CD8-positive, alpha-beta memory T cell (primary cell): Measurements from ENCODE around the gene HDAC8. TPM values are rescaled to one million over a fixed set of nuclear protein-coding genes. Genes with fewer than 3 reads are reported as not detected.
"Not testable (repeated sequence)": the region's sequence is repeated elsewhere in the genome, so short reads cannot be mapped to it uniquely, and the experiment has no call there.

Source experiments
- CTCF ChIA-PET: fragments of 350-600 bp; sonication (Branson Sonifier 250); formaldehyde crosslinking; loops from one replicate; lab custom pipeline; 2021; ENCODE audit warnings: antibody characterized with exemption; lab: Charles Lee
- POLR2A ChIA-PET: fragments of 350-600 bp; sonication (Branson Sonifier 250); formaldehyde crosslinking; loops from one replicate; lab custom pipeline; 2021; ENCODE audit warnings: antibody characterized with exemption; lab: Charles Lee
- DNase-seq, 5 donors: peaks; one replicate each; pipeline versions ENCODE4 v3.0.0 to v3.0.0-alpha.2; 2020 to 2022; ENCODE audit warnings: mixed read lengths in 1 of 5
- H3K27ac ChIP-seq: one replicate; pipeline ENCODE4 v1.7.0; 2013; ENCODE audit warnings: low read depth, mild to moderate bottlenecking, low read length, moderate library complexity
- H3K27me3 ChIP-seq: 2 replicates; pipeline ENCODE4 v1.7.0; 2013; ENCODE audit warnings: low read length, mild to moderate bottlenecking; ENCODE audit not compliant: insufficient read depth, poor library complexity, severe bottlenecking
- H3K36me3 ChIP-seq: 2 replicates; pipeline ENCODE4 v1.7.0; 2013; ENCODE audit warnings: mild to moderate bottlenecking, low read length, moderate library complexity; ENCODE audit not compliant: insufficient read depth
- H3K4me1 ChIP-seq: 2 replicates; pipeline ENCODE4 v1.7.0; 2013; ENCODE audit warnings: mild to moderate bottlenecking, low read length, moderate library complexity; ENCODE audit not compliant: insufficient read depth
- H3K4me3 ChIP-seq: 2 replicates; pipeline ENCODE4 v1.7.0; 2013; ENCODE audit warnings: mild to moderate bottlenecking, low read length
- H3K9me3 ChIP-seq: 2 replicates; pipeline ENCODE4 v1.7.0; 2013; ENCODE audit warnings: mild to moderate bottlenecking, low read length
- H3K27ac Mint-ChIP-seq, 8 donors: one replicate each; pipeline ENCODE4 v1.8.0; 2020 to 2021; ENCODE audit warnings: mixed read lengths in 8 of 8, mild to moderate bottlenecking in 6 of 8, inconsistent platforms in 3 of 8, moderate library complexity in 3 of 8
- H3K27me3 Mint-ChIP-seq, 2 donors: one replicate each; pipeline ENCODE4 v1.8.0; 2020 to 2021; ENCODE audit warnings: mixed read lengths in 2 of 2, mild to moderate bottlenecking in 1 of 2, moderate library complexity in 1 of 2
- H3K36me3 Mint-ChIP-seq, 3 donors: one replicate each; pipeline ENCODE4 v1.8.0; 2020 to 2021; ENCODE audit warnings: mixed read lengths in 3 of 3, inconsistent platforms in 1 of 3, mild to moderate bottlenecking in 1 of 3
- H3K4me1 Mint-ChIP-seq, 3 donors: one replicate each; pipeline ENCODE4 v1.8.0; 2020 to 2021; ENCODE audit warnings: mixed read lengths in 3 of 3, inconsistent platforms in 1 of 3, mild to moderate bottlenecking in 1 of 3
- H3K4me3 Mint-ChIP-seq, 7 donors: one replicate each; pipeline ENCODE4 v1.8.0; 2020 to 2021; ENCODE audit warnings: mixed read lengths in 7 of 7, mild to moderate bottlenecking in 6 of 7, moderate library complexity in 4 of 7, inconsistent platforms in 2 of 7
- H3K9me3 Mint-ChIP-seq, 5 donors: one replicate each; pipeline ENCODE4 v1.8.0; 2020 to 2022; ENCODE audit warnings: mixed read lengths in 5 of 5, mild to moderate bottlenecking in 3 of 5, moderate library complexity in 2 of 5, inconsistent platforms in 1 of 5
- polyA plus RNA-seq: library from polyadenylated mRNA; unstranded; fragments of 300-500 nt; fragmentation: Illumina TruSeq; gene quantifications from one replicate; pipeline ENCODE4 v1.2.3, GENCODE V29; 2021
- total RNA-seq, 2 experiments: library from RNA; stranded (reverse); gene quantifications; one replicate each; pipeline ENCODE4 v1.2.3, GENCODE V29; 2021

HDAC8 gene
- total and polyA plus RNA-seq, 3 experiments from 2014 or later, result 16.4 to 17.8 (median 17.3) TPM

DNA sequence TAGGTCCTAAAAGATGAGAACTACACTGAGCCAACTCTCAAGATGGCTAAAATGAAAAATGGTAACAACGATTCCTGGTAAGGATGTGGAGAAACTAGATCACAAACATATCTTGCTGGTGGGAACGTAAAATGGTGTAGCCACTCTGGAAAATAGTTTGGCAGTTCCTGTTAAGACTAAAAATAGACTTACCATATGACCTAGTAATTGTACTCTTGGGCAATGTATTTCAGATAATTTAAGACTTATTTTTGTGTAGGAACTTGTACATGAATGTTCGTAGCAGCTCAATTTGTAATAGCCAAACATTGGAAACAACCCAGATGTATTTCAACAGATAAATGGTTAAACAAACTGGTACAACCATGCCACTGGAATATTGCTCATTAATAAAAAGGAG is 106.2 kb downstream of the HDAC8 start:
- DNase-seq, result no peak
- Histone ChIP-seq H3K4me1 (no peaks in the 10 kb centered on the region), H3K4me3 (no peak overlapping the region), H3K9me3 (no peaks in the 10 kb centered on the region), H3K36me3 (no peaks in the 10 kb centered on the region), H3K27me3 (no peaks in the 10 kb centered on the region), H3K27ac (no peak overlapping the region)
- no peak overlapping the region for H3K4me3 Mint-ChIP-seq
- POLR2A ChIA-PET, result no interaction called here
- H3K27me3 Mint-ChIP-seq, result peaks cover 0 to 10% of the 10 kb centered on the region in 2 donors
- CTCF ChIA-PET, result no interaction called here
- peaks cover 0 to 35% (median 6%) of the 10 kb centered on the region in 3 donors for H3K36me3 Mint-ChIP-seq
- no peak overlapping the region for H3K27ac Mint-ChIP-seq
- H3K9me3 Mint-ChIP-seq, result no peaks in the 10 kb centered on the region
- H3K4me1 Mint-ChIP-seq, result no peaks in the 10 kb centered on the region

DNA sequence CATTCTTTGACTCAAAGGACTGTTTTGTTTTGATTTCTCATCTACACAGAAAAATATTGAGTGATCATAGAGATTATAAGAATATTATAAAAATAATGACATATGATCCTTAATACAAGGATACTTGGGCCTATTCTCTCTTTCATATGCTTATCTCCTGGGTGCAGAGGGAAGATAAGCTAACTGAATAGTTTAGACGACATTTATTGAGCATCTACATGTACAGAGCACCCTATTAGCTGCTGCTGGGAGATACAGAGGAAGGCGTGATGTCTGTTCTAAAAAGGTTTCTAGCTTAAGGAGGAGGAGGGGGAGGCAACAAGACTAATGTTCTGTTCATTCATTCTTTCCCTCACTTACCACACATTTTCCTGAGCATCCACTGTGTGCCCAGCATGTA is 106.8 kb downstream of the HDAC8 start:
- Histone ChIP-seq H3K9me3 (no peaks in the 10 kb centered on the region), H3K36me3 (no peaks in the 10 kb centered on the region), H3K4me3 (no peak overlapping the region), H3K4me1 (no peaks in the 10 kb centered on the region), H3K27me3 (no peaks in the 10 kb centered on the region), H3K27ac (no peak overlapping the region)
- Mint-ChIP-seq H3K4me3 (no peak overlapping the region), H3K27me3 (peaks cover 0 to 10% of the 10 kb centered on the region in 2 donors), H3K4me1 (no peaks in the 10 kb centered on the region), H3K27ac (no peak overlapping the region), H3K9me3 (no peaks in the 10 kb centered on the region), H3K36me3 (peaks cover 0 to 39% (median 6%) of the 10 kb centered on the region in 3 donors)
- ChIA-PET CTCF (no interaction called here), POLR2A (no interaction called here)
- DNase-seq, result no peak

GRCh38 chrX:72461766-72462165 is 110.9 kb downstream of the HDAC8 start:
- POLR2A ChIA-PET, result no interaction called here
- no peaks in the 10 kb centered on the region for H3K9me3 ChIP-seq
- Mint-ChIP-seq H3K27me3 (peaks cover 0 to 2% of the 10 kb centered on the region in 2 donors), H3K27ac (no peak overlapping the region), H3K4me3 (no peak overlapping the region), H3K36me3 (peaks cover 0 to 37% (median 3%) of the 10 kb centered on the region in 3 donors), H3K4me1 (no peaks in the 10 kb centered on the region), H3K9me3 (no peaks in the 10 kb centered on the region)
- H3K36me3 ChIP-seq, result no peaks in the 10 kb centered on the region
- no peak for DNase-seq
- no peak overlapping the region for H3K4me3 ChIP-seq
- no peak overlapping the region for H3K27ac ChIP-seq
- H3K27me3 ChIP-seq, result no peaks in the 10 kb centered on the region
- CTCF ChIA-PET, result no interaction called here
- no peaks in the 10 kb centered on the region for H3K4me1 ChIP-seq

DNA sequence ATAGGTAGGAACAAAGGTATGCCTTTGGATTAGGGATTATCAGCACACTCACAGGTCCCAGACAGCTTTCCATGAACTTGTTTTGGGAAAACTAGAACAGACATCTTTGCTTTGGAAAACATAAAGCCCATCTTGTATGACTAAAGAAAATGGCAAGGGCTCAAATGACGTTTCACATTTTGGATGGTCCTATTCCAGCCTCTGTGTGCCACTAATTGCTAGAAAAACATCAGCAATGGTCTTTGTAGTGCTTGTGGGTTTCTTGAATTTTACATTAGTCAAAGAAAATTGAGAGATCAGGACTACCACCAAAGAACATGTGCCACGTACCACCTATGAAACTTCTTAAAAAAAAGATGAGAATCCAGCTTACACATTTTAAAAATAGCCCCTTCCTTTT is 111.4 kb downstream of the HDAC8 start:
- Histone ChIP-seq H3K27me3 (no peaks in the 10 kb centered on the region), H3K9me3 (no peaks in the 10 kb centered on the region), H3K27ac (no peak overlapping the region), H3K4me1 (no peaks in the 10 kb centered on the region), H3K4me3 (no peak overlapping the region), H3K36me3 (no peaks in the 10 kb centered on the region)
- Mint-ChIP-seq H3K9me3 (no peaks in the 10 kb centered on the region), H3K36me3 (peaks cover 0 to 38% (median 3%) of the 10 kb centered on the region in 3 donors), H3K4me3 (no peak overlapping the region), H3K27ac (no peak overlapping the region), H3K27me3 (peaks cover 0 to 2% of the 10 kb centered on the region in 2 donors), H3K4me1 (no peaks in the 10 kb centered on the region)
- CTCF ChIA-PET, result no interaction called here
- no peak for DNase-seq
- POLR2A ChIA-PET, result no interaction called here

DNA sequence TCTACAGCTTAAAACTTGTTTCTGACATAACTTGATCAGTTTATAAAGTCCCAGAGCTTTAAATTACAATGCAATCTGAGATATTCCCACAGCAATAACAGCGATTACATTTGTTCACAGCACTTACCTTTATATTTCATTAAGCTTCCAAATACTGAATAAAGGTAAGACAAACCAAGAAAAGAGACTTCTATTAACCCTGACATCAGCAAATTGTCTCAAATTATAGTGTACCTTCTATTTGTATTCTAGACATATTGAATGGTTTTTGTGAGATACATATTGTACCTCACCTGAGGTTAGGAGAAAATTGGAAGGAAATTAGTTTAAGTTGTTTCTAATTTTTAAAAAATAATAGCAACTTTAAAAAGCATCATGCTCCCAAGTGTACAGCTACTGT is 111.9 kb downstream of the HDAC8 start:
- Histone ChIP-seq H3K4me1 (no peaks in the 10 kb centered on the region), H3K4me3 (no peak overlapping the region), H3K27ac (no peak overlapping the region), H3K36me3 (no peaks in the 10 kb centered on the region), H3K27me3 (no peaks in the 10 kb centered on the region), H3K9me3 (no peaks in the 10 kb centered on the region)
- no peak overlapping the region for H3K4me3 Mint-ChIP-seq
- CTCF ChIA-PET, result no interaction called here
- H3K27me3 Mint-ChIP-seq, result peaks cover 0 to 2% of the 10 kb centered on the region in 2 donors
- H3K36me3 Mint-ChIP-seq, result peaks cover 0 to 38% (median 3%) of the 10 kb centered on the region in 3 donors
- no peak overlapping the region for H3K27ac Mint-ChIP-seq
- no peaks in the 10 kb centered on the region for H3K4me1 Mint-ChIP-seq
- no peak for DNase-seq
- POLR2A ChIA-PET, result no interaction called here
- H3K9me3 Mint-ChIP-seq, result no peaks in the 10 kb centered on the region

DNA sequence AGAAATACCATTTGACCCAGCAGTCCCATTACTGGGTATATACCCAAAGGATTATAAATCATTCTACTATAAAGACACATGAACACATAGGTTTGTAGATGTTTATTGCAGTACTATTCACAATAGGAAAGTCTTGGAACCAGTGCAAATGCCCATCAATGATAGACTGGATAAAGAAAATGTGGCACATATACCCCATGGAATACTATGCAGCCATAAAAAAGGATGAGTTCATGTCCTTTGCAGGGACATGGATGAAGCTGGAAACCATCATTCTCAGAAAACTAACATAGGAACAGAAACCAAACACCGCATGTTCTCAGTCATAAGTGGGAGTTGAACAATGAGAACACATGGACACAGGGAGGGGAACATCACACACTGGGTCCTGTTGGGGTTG is 123.6 kb downstream of the HDAC8 start:
- Mint-ChIP-seq H3K36me3 (peaks cover 6 to 48% (median 43%) of the 10 kb centered on the region in 3 donors), H3K9me3 (peaks cover 0 to 13% (median 4%) of the 10 kb centered on the region in 5 donors)
- H3K4me3 Mint-ChIP-seq, H3K27me3 Mint-ChIP-seq, H3K36me3 ChIP-seq, H3K27me3 ChIP-seq, CTCF ChIA-PET, H3K27ac ChIP-seq, DNase-seq, H3K4me3 ChIP-seq, H3K4me1 ChIP-seq, H3K27ac Mint-ChIP-seq, H3K4me1 Mint-ChIP-seq, POLR2A ChIA-PET, H3K9me3 ChIP-seq: not testable (repeated sequence)

DNA sequence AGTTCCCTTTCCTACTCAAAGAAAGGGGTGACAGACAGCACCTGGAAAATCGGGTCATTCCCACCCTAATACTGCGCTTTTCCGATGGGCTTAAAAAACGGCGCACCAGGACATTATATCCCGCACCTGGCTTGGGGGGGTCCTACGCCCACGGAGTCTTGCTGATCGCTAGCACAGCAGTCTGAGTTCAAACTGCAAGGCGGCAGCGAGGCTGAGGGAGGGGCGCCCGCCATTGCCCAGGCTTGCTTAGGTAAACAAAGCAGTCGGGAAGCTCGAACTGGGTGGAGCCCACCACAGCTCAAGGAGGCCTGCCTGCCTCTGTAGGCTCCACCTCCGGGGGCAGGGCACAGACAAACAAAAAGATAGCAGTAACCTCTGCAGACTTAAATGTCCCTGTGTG is 131.9 kb downstream of the HDAC8 start:
- Mint-ChIP-seq H3K36me3 (peaks cover 19 to 42% (median 38%) of the 10 kb centered on the region in 3 donors), H3K9me3 (peaks cover 0 to 35% (median 15%) of the 10 kb centered on the region in 5 donors)
- H3K4me1 Mint-ChIP-seq, H3K27ac ChIP-seq, H3K27me3 ChIP-seq, POLR2A ChIA-PET, H3K36me3 ChIP-seq, H3K4me1 ChIP-seq, H3K4me3 ChIP-seq, H3K27ac Mint-ChIP-seq, H3K9me3 ChIP-seq, DNase-seq, CTCF ChIA-PET, H3K27me3 Mint-ChIP-seq, H3K4me3 Mint-ChIP-seq: not testable (repeated sequence)

DNA sequence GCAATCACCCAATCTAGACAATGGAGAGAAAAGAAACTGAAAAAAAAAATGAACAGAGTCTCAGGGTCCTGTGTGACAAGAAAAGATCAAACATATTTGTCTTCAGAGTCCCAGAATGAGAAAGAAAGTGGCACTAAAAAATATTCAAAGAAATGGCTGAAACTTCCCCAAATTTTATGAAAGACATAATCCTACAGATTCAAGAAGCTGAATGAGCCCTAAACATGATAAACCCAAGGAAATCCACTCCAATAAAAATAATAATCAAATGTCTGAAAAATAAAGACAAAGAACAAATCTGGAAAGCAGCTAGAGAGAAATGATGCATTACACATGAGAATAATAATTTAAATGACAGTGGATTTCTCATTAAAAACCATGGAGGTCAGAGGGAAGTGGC is 136.6 kb downstream of the HDAC8 start:
- H3K9me3 Mint-ChIP-seq, result peaks cover 0 to 36% (median 19%) of the 10 kb centered on the region in 5 donors

More for the DNA sequence above, 136.6 kb downstream of the HDAC8 start:
- Histone ChIP-seq H3K4me3 (no peak overlapping the region), H3K27ac (no peak overlapping the region), H3K36me3 (no peaks in the 10 kb centered on the region), H3K9me3 (no peaks in the 10 kb centered on the region), H3K4me1 (no peaks in the 10 kb centered on the region), H3K27me3 (no peaks in the 10 kb centered on the region)
- ChIA-PET POLR2A (no interaction called here), CTCF (no interaction called here)
- H3K36me3 Mint-ChIP-seq, result peaks cover 24 to 65% (median 47%) of the 10 kb centered on the region in 3 donors
- DNase-seq, result no peak
- H3K27me3 Mint-ChIP-seq, result peaks cover 0 to 4% of the 10 kb centered on the region in 2 donors
- no peak overlapping the region for H3K4me3 Mint-ChIP-seq
- H3K4me1 Mint-ChIP-seq, result no peaks in the 10 kb centered on the region
- H3K27ac Mint-ChIP-seq, result no peak overlapping the region
